GF-D8 (cell line): Measurements from ENCODE around the gene CACNB3.

Experiments used
- DNase-seq: peaks from one replicate; lab custom pipeline; 2025; lab: John Stamatoyannopoulos, UW

The CACNB3 gene

GRCh38 chr12:48817873-48818830 lies at the start of gene CACNB3:
Gene CACNB3 (plus strand): TSS chr12:48818496. CDS start chr12:48818930, 434 bp downstream.
- DNase-seq = no peak

- no peak for DNase-seq
Measured at GRCh38 chr12:48768736-48769135, 49.6 kb upstream of the CACNB3 start.

- no peak for DNase-seq
Measured at GRCh38 chr12:48770756-48771155, 47.5 kb upstream of the CACNB3 start.

- no peak for DNase-seq
Measured at GRCh38 chr12:48771588-48772112, 46.6 kb upstream of the CACNB3 start.

- DNase-seq = no peak
Measured at GRCh38 chr12:48773686-48774085, 44.6 kb upstream of the CACNB3 start.

- DNase-seq = no peak
Measured at GRCh38 chr12:48774516-48774915, 43.8 kb upstream of the CACNB3 start.

GRCh38 chr12:48775299-48775698 lies 43.0 kb upstream of the CACNB3 start:
- no peak for DNase-seq

GRCh38 chr12:48775991-48776649 lies 42.2 kb upstream of the CACNB3 start:
- DNase-seq = no peak

- no peak for DNase-seq
Measured at GRCh38 chr12:48776956-48777355, 41.3 kb upstream of the CACNB3 start.

- DNase-seq = no peak
Measured at GRCh38 chr12:48777501-48778400, 40.5 kb upstream of the CACNB3 start.

GRCh38 chr12:48779869-48780268 lies 38.4 kb upstream of the CACNB3 start:
- DNase-seq = peak; percentile 11

- no peak for DNase-seq
Measured at GRCh38 chr12:48780381-48781025, 37.8 kb upstream of the CACNB3 start.

- no peak for DNase-seq
Measured at GRCh38 chr12:48781750-48782456, 36.4 kb upstream of the CACNB3 start.

GRCh38 chr12:48782457-48783395 lies 35.6 kb upstream of the CACNB3 start:
- no peak for DNase-seq

- no peak for DNase-seq
Measured at GRCh38 chr12:48783432-48783831, 34.9 kb upstream of the CACNB3 start.

GRCh38 chr12:48786591-48787544 lies 31.4 kb upstream of the CACNB3 start:
- no peak for DNase-seq

GRCh38 chr12:48787791-48788523 lies 30.3 kb upstream of the CACNB3 start:
- DNase-seq = no peak

GRCh38 chr12:48788524-48788853 lies 29.8 kb upstream of the CACNB3 start:
- DNase-seq = no peak
